ENCODE results near the gene ACMSD.
"Not testable (repeated sequence)": the region's sequence is repeated elsewhere in the genome, so short reads cannot be mapped to it uniquely, and the experiment has no call there.

The ACMSD gene

GRCh38 chr2:134855709-134856108 lies 17.3 kb downstream of the ACMSD start:
- DNase-seq, result no peak

DNA sequence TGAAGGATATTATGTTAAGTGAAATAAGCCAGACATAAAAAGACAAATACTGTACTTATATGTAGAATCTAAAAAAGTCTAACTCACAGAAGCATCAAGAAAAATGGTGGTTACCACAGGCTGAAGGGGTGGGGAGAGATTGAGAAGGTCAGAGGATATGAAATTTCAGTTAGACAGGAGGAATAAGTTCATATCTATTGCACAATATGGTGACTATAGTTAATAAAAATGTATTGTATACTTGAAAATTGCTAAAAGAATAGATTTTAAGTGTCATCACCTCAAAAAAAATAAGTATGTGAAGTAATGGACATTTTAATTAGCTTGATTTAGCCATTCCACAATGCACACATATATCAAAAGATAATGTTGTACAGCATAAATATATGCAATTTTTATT lies 19.8 kb downstream of the ACMSD start:
- no peak for DNase-seq

- DNase-seq, result no peak
Measured at GRCh38 chr2:134861173-134861572, 22.8 kb downstream of the ACMSD start.

- no peak for DNase-seq
Measured at GRCh38 chr2:134862069-134862468, 23.7 kb downstream of the ACMSD start.

DNA sequence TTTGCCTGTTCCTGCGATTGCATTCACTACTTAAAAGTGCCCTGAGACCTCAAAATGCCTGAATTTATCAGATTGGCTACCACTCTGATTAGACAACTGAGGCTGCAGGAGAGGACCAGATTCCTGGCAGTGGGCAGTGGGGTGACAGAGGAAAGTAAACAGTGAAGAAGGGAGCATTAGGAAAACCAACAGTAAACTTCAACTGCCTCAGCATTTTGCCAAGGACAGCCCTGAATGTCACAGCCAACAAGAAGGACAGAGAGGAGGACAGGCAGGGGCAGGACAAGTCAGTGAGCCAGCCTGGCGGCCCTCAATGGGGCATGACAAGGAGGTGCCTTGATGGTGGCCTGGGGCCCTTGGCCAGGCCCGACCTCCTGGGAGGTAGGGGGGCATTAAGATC lies 24.3 kb downstream of the ACMSD start:
- no peak for DNase-seq

- DNase-seq, result no peak
Measured at GRCh38 chr2:134863446-134863845, 25.0 kb downstream of the ACMSD start.

GRCh38 chr2:134865067-134865787 lies 26.8 kb downstream of the ACMSD start:
- no peak for DNase-seq

DNA sequence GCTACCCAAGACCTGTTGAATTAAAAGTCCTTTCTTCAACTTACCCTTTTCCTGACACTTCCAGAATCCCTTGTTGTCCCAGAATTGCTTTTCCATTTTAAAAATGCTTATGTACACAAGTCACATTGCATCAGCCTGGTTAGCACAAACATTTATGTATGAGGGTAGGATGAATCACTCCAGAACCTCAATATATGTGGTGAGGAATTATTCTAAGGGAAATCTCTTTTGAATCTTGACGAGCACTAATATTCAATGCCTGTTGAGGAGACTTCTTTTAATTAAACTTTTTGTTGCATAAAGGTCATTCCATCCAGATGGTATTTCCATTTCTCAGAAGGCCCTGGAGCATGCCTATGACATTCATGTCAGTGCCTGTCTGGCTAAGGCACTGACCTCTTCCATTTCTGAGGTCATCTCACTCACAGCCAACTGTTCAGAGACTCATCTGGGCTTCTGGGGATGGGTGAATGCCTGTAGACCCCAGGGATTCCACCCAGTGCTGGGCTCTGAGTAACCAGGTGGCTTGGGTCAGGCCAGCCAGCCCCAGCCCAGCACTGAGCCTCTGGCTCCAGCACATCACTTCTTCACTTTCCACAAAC lies 28.2 kb downstream of the ACMSD start:
- DNase-seq, result no peak

GRCh38 chr2:134869946-134870736 lies 31.7 kb downstream of the ACMSD start:
- no peak for DNase-seq

DNA sequence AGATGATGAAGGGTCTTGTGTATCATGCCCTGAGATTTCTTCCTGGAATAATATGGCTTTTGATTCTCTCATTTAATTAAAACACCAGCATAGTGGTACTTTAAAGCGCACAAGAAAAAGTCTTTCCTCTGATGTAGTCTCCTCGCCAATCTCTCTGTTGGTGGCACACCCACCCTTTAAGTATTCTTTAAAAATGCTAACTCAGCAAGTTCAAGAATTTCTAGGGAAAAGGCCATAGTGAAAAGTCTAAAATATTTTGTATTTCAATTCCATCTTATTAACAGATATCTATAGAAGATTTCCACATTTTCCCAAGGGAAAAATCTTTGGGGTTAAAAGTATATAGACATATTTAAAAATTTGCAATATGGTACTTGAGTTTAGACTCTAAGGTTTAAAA lies 34.7 kb downstream of the ACMSD start:
- no peak for DNase-seq

DNA sequence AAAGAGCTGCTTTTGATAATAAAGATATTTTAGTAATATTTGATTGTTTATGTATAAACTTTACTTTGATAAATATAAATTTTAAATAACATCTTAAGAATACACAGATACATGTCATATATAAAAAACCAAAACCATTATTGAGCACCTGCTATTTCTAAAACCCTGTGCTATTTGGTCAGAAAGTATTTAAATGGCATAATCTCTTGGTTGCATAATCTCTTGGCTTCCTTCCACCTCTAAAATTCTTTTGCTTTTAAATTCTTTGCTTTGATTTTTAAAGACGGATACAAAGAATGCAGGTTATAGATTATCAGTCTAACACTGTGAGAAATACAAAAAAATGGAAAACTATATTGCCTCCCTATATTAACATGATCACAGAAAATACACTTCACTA lies 36.9 kb downstream of the ACMSD start:
- no peak for DNase-seq

DNA sequence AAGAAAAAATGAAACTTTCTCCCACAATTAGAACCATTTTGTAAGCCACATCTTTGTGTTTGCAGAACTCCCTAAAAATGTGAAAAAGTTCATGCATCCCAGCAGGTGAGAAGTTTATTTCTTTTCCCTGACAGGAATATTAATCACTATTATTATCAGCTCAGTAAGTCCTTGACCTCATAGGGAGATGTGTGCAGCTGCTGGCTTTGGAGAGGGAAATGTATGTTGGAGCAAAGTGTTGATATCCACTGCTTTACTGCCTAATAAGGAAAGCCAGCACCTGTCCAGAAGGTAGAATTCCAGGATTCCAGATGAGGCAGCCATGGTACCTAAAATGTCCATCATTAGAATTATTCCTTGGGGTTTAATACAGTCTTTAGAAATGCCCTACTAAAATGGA lies 44.4 kb downstream of the ACMSD start:
- DNase-seq, result no peak

DNA sequence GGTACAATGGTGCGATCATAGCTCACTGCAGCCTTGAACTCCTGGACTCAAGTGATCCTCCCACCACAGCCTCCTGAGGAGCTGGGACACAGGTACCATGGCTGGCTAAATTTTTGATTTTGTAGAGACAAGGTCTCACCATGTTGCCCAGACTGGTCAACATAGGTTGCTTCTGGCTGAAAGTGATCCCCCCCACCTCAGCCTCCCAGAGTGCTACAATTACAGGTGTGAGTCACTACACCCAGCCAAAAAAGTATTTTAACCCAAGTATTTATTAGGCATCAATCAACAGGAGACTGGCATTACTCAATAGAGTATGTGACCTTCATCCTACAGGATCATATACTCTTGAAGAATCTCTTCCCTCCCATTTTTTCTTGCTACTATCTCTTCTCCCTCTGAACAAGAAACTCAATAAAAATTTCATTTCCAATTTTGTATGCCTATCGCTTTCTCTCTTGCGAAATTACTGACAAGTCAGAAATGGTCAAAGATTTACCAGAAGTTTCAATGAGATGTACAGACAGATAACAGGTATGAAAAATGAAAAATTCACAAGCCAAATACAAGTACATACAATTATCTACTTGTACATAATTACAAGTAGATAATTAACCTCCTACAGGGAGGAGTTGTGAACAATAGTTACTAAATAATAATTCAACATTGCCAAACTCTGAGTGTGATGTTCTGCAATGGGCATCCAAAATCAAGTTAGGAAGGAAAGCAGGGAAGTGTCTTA lies 45.3 kb downstream of the ACMSD start:
- DNase-seq, result no peak

DNA sequence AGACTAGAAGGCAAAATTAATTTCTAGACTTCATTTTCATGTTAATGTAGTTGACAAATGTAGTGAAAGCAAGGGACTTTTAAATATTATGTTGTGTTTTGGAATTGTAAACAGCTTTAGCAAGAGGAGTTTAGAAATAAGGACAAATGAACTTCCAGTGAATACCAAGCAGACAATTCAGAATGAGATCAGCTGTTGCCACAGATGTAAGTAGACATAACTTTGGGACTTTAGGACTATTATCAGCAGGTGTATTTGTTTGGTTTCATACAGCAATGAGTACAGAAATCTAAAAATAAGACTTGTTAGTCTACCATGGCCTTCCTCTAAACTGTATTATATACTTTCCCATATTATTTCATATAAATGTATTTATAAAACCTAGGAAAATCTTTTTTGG lies 46.0 kb downstream of the ACMSD start:
- no peak for DNase-seq

GRCh38 chr2:134892282-134893035 lies 54.0 kb downstream of the ACMSD start:
- DNase-seq, result no peak

DNA sequence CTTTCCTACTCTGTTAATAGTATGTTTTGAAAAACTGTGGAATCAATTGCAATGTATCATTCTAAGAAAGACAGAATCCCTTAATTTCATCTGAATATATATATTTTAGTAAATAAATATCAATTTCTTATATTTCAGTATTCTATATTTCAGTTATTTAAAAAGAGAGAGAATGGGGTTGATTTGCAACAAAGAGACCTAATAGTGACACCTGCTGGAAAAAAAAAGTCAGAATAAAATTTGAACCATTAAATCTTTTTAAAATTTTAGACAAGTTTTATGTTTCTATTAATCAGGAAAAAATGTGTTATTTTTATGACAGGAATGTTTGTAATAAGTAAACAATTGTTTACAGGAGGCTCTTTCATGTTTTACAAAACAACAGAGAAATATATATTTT lies 59.5 kb downstream of the ACMSD start:
- no peak for DNase-seq

DNA sequence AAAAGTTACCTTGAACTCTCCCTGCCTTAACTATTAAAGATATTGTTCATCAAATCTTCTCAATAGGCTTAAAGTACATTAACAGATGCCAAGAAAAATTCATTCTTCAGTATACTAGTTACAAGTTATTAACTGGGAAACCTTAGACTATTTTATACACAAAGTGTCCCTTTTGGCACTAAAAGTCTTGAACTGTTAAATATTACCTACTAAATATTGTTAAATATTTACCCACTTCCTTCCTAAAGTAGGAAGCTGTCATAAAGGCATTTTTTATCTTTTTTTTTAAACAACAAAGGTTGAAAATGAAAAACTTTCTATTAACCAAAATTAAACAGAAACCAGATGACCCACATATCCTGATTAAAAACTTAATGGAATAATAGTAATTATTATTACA lies 60.8 kb downstream of the ACMSD start:
- DNase-seq, result no peak

DNA sequence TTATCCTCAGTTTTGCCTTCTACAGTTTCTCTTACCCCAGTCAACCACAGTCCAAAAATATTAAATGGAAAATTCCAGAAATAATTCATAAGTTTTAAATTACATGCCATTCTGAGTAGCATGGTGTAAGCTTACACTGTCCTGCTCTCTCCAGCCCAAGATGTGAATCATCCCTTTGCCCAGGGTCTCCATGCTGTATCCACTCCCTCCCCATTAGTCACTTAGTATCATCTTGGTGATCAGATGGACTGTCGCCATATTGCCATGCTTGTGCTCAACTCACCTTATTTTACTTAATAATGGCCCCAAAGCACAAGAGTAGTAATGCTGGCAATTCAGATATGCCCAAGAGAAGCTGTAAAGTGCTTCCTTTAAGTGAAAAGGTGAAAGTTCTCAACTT lies 61.7 kb downstream of the ACMSD start:
- DNase-seq, result no peak

- DNase-seq, result not testable (repeated sequence)
Measured at GRCh38 chr2:134903701-134904100, 65.3 kb downstream of the ACMSD start.

GRCh38 chr2:134905168-134905567 lies 66.8 kb downstream of the ACMSD start:
- DNase-seq, result no peak

DNA sequence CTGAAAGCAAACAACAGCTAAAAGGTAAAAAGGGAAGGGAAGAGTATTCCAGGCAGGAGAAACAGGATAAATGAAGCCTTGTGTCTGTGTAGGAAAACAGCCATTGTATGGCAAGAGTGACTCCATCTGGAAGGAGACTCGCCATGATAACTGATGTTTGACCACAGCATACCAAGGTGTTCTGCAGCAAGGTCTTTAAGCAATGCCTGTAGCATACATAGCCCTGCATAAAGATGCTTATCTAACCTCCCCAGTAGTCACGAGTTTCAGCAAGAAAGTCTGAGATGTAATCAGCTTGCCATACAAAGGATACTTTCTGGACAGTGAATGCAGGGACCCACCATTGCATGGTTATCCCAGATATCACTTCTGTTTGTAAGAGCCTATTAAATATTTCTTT lies 68.3 kb downstream of the ACMSD start:
- DNase-seq, result no peak

DNA sequence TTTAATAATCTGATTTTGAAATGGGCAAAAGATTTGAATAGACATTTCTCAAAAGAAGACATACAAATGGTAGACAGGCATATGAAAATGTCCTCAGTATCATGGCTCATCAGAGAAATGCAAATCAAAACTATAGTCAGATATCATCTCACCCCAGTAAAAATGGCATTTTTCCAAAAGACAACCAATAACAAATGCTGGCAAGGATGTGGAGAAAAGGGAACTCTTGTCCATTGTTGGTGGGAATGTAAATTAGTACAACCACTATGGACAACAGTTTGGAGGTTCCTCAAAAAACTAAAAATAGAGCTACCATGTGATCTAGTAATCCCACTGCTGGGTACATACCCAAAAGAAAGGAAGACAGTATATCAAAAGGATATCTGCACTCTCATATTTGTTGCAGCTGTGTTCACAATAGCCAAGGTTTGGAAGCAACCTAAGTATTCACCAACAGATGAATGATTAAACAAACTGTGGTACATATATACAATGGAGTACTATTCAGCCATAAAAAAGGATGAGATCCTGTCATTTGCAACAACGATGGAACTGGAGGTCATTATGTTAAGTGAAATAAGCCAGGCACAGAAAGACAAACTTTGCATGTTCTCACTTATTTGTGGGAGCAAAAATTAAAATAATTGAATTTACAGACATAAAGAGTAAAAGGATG lies 69.2 kb downstream of the ACMSD start:
- not testable (repeated sequence) for DNase-seq

Measured in GF-D8 (cell line).